Muscle layer of colon (tissue), 2 donors: ENCODE results near the gene BLOC1S3.

Source experiments
- H3K27ac ChIP-seq: one replicate; pipeline ENCODE4 v1.7.0; 2013; ENCODE audit warnings: low read depth, mild to moderate bottlenecking, low read length, moderate library complexity
- H3K27me3 ChIP-seq, 2 donors: one replicate each; pipeline ENCODE4 v1.7.0; 2013; ENCODE audit warnings: low read length in 2 of 2, mild to moderate bottlenecking in 2 of 2; ENCODE audit not compliant: insufficient read depth in 2 of 2, control insufficient read depth in 1 of 2
- H3K36me3 ChIP-seq: one replicate; pipeline ENCODE4 v1.7.0; 2013; ENCODE audit warnings: mild to moderate bottlenecking, low read length; ENCODE audit not compliant: insufficient read depth
- H3K4me1 ChIP-seq: one replicate; pipeline ENCODE4 v1.7.0; 2013; ENCODE audit warnings: mild to moderate bottlenecking, low read length; ENCODE audit not compliant: insufficient read depth
- H3K4me3 ChIP-seq, 2 donors: one replicate each; pipeline ENCODE4 v1.7.0; 2013; ENCODE audit warnings: low read length in 2 of 2, low read depth in 1 of 2, mild to moderate bottlenecking in 1 of 2, moderate library complexity in 1 of 2
- H3K9ac ChIP-seq: one replicate; pipeline ENCODE4 v1.7.0; 2013; ENCODE audit warnings: low read length
- H3K9me3 ChIP-seq: one replicate; pipeline ENCODE4 v1.7.0; 2013; ENCODE audit warnings: mild to moderate bottlenecking, low read length
- donor health status: abdominal sarcoma.
- donor health status: Adenocarcinoma of cecum.

BLOC1S3 gene

DNA sequence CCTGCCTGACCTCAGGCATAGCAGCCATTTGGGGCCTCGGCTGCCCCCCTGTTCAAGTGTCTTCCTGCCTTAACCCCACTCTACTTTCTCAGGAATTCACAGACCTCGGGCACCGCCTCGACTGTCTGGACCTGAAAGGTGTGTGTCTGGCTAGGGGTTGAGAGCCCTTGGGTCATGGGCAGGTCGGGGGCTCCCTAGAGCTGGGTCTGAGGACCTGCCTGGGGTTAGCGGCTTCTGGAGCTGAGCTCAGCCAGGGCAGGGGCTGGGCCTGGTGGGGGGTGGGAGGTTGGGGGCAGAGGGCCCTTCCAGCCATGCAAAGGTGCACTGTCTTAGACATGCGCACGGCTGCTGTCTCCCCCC, 38.5 kb upstream of the BLOC1S3 start:
- H3K9ac ChIP-seq: no peak overlapping the region
- no peaks in the 10 kb centered on the region for H3K9me3 ChIP-seq
- H3K4me1 ChIP-seq: peaks cover 16% of the 10 kb centered on the region
- no peak overlapping the region for H3K4me3 ChIP-seq
- peaks cover 9% of the 10 kb centered on the region for H3K36me3 ChIP-seq
- no peaks in the 10 kb centered on the region for H3K27me3 ChIP-seq
- H3K27ac ChIP-seq: no peak overlapping the region

DNA sequence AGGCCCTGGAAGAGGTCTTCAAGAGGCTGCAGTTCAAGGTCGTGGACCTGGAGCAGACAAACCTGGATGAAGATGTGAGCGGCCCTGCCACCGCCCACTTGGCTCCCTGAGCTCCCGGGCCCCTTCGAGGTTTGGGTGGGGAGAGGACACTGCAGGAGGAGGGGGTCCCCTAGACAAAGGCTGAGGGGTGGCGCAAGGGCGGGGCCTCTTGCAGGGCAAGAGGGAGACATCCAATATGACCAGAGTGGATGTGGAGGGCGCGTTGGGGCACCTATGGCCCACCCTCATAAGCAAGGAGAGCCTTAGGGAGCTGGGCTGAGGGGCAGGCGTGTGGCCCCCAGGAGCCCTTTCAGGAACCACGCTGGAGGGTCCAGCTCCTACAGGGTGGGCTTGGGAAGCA, 38.1 kb upstream of the BLOC1S3 start:
- H3K27ac ChIP-seq: no peak overlapping the region
- H3K9ac ChIP-seq: no peak overlapping the region
- H3K36me3 ChIP-seq: peaks cover 9% of the 10 kb centered on the region
- peaks cover 16% of the 10 kb centered on the region for H3K4me1 ChIP-seq
- no peak overlapping the region for H3K4me3 ChIP-seq
- H3K9me3 ChIP-seq: no peaks in the 10 kb centered on the region
- no peaks in the 10 kb centered on the region for H3K27me3 ChIP-seq

DNA sequence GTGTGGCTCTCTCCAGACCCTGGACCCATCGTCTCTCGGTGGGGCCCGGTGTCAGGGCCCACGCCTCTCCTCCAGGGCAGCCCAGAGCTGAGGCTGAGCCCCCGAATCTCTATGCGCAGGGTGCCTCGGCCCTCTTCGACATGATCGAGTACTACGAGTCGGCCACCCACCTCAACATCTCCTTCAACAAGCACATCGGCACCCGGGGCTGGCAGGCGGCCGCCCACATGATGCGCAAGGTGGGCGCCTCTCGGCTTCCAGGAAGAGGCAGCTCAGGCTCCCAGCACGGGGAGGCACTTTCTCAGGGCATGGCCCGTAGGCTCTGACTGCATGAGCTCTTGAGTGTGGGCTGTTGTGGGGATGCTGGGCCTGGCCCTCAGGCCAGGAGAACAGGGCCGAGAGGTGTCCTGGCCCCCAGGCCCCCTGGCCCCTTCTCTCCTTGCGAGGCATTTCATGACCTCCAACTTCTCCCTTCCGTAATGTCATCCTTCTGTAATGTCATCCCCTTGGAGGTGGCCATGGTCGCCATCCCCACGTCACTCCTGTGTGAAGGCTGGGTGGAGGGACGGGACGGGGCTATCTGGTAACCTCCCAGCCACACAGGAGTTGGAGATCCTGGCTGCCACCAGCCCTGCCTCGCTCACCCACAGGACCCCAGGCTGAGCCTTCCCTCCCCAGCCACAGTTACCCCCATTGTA, 37.2 kb upstream of the BLOC1S3 start:
- no peak overlapping the region for H3K27ac ChIP-seq
- no peak overlapping the region for H3K4me3 ChIP-seq
- no peaks in the 10 kb centered on the region for H3K27me3 ChIP-seq
- H3K4me1 ChIP-seq: peaks cover 11% of the 10 kb centered on the region
- peaks cover 9% of the 10 kb centered on the region for H3K36me3 ChIP-seq
- H3K9ac ChIP-seq: no peak overlapping the region
- no peaks in the 10 kb centered on the region for H3K9me3 ChIP-seq

- Histone ChIP-seq H3K27ac (no peak overlapping the region), H3K9ac (no peak overlapping the region), H3K4me1 (peaks cover 3% of the 10 kb centered on the region), H3K9me3 (no peaks in the 10 kb centered on the region), H3K4me3 (no peak overlapping the region), H3K36me3 (peaks cover 9% of the 10 kb centered on the region), H3K27me3 (no peaks in the 10 kb centered on the region)
Measured at GRCh38 chr19:45142016-45142725, 36.4 kb upstream of the BLOC1S3 start.

GRCh38 chr19:45142726-45143110, 35.9 kb upstream of the BLOC1S3 start:
- H3K4me1 ChIP-seq: no peaks in the 10 kb centered on the region
- no peak overlapping the region for H3K4me3 ChIP-seq
- H3K27me3 ChIP-seq: no peaks in the 10 kb centered on the region
- no peak overlapping the region for H3K9ac ChIP-seq
- peaks cover 9% of the 10 kb centered on the region for H3K36me3 ChIP-seq
- no peaks in the 10 kb centered on the region for H3K9me3 ChIP-seq
- no peak overlapping the region for H3K27ac ChIP-seq

DNA sequence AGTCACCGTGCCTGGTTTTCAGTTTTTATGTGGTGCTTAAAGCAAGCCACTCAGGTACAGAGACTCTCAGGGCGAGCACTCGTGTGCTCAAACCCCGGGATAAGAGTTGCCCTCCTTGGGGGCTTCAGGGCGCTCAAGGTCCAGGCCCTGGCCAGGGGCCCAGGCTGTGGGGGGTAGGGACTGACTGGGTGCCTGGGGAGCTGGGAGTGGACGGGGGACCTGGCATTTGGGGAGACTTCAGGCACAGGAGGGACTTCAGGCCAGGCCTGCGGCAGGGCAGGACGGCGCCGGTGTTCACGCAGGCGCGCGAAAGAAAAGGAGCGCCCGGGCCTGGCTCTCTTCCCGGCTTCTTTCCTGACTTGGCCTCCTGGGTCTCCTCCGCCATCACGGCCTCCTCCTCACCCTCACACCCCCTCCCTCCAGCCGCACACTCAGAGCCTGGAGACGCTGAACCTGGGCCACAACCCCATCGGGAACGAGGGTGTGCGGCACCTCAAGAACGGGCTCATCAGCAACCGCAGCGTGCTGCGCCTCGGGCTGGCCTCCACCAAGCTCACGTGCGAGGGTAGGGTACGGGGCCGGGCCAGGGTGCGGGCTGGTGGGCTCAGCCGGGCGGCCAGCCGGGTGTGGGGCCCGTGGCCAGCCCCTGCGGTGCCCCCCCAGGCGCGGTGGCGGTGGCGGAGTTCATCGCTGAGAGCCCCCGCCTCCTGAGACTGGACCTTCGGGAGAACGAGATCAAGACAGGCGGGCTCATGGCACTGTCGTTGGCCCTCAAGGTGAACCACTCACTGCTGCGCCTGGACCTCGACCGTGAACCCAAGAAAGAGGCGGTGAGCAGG, 33.9 kb upstream of the BLOC1S3 start:
- Histone ChIP-seq H3K4me1 (no peaks in the 10 kb centered on the region), H3K9ac (no peak overlapping the region), H3K27me3 (peaks cover 0 to 5% of the 10 kb centered on the region in 2 donors), H3K36me3 (peaks cover 9% of the 10 kb centered on the region), H3K27ac (no peak overlapping the region), H3K4me3 (no peak overlapping the region), H3K9me3 (no peaks in the 10 kb centered on the region)

DNA sequence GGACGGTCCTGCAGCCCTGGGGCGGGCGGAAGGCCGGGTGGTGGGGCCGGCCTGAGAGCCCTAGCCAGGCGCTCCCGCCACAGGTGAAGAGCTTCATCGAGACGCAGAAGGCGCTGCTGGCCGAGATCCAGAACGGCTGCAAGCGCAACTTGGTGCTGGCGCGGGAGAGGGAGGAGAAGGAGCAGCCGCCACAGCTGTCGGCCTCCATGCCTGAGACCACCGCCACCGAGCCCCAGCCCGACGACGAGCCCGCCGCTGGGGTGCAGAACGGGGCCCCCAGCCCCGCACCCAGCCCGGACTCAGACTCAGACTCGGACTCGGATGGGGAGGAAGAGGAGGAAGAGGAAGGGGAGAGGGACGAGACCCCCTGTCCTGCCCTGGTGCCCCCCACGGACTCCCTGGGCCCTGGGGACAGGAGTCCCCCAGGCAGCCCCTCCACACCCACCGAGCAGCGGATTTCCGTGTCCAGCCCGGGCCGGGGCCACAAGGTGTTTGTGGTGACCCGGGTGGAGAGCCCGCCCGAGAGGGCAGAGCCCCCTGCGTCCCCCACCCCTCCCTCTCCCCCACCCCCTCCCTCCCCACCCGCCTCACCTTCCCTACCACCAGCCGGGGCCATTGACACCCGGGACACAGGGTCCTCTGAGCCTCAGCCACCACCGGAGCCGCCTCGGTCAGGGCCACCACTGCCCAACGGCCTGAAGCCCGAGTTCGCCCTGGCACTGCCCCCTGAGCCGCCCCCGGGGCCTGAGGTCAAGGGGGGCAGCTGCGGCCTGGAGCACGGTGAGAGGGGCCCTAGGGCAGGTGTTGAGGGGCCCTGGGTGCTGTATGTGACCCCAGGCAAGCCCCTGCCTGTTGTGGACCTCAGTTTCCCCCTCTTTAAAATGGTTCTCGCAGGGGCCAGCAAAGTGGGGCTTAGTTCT, 33.1 kb upstream of the BLOC1S3 start:
- Histone ChIP-seq H3K27me3 (peaks cover 1 to 6% of the 10 kb centered on the region in 2 donors), H3K27ac (no peak overlapping the region), H3K36me3 (peaks cover 9% of the 10 kb centered on the region), H3K9ac (no peak overlapping the region), H3K9me3 (no peaks in the 10 kb centered on the region), H3K4me1 (no peaks in the 10 kb centered on the region), H3K4me3 (no peak overlapping the region)

GRCh38 chr19:45146251-45146650, 32.3 kb upstream of the BLOC1S3 start:
- Histone ChIP-seq H3K9me3 (no peaks in the 10 kb centered on the region), H3K27me3 (peaks cover 9 to 13% of the 10 kb centered on the region in 2 donors), H3K27ac (no peak overlapping the region), H3K9ac (no peak overlapping the region), H3K36me3 (peaks cover 9% of the 10 kb centered on the region), H3K4me3 (no peak overlapping the region), H3K4me1 (no peaks in the 10 kb centered on the region)

DNA sequence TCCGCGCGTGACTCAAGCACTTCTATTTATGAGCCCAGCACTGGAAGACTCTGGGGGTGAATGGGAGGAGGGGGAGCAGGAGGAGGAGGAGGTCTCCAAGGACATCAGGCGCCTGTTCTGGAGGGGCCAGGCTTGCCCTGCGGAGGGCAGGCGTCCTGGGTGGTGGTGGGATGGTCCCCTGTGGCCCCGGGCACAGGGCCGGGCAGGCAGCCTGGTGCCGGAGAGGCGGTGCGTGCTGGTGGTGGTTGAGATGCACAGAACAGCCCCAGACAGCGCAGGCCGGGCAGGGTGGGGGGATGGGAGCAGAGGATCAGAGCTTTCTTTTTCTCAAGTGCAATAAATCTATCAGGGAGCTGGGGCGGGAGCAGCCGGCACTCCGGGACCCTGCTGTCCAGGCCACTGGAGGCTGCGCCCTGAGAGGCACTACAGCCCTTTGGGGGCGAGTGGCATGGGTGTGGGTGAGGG, 31.8 kb upstream of the BLOC1S3 start:
- no peaks in the 10 kb centered on the region for H3K9me3 ChIP-seq
- peaks cover 9% of the 10 kb centered on the region for H3K36me3 ChIP-seq
- no peak overlapping the region for H3K27ac ChIP-seq
- H3K27me3 ChIP-seq: peaks cover 14 to 18% of the 10 kb centered on the region in 2 donors
- no peaks in the 10 kb centered on the region for H3K4me1 ChIP-seq
- no peak overlapping the region for H3K4me3 ChIP-seq
- H3K9ac ChIP-seq: no peak overlapping the region

DNA sequence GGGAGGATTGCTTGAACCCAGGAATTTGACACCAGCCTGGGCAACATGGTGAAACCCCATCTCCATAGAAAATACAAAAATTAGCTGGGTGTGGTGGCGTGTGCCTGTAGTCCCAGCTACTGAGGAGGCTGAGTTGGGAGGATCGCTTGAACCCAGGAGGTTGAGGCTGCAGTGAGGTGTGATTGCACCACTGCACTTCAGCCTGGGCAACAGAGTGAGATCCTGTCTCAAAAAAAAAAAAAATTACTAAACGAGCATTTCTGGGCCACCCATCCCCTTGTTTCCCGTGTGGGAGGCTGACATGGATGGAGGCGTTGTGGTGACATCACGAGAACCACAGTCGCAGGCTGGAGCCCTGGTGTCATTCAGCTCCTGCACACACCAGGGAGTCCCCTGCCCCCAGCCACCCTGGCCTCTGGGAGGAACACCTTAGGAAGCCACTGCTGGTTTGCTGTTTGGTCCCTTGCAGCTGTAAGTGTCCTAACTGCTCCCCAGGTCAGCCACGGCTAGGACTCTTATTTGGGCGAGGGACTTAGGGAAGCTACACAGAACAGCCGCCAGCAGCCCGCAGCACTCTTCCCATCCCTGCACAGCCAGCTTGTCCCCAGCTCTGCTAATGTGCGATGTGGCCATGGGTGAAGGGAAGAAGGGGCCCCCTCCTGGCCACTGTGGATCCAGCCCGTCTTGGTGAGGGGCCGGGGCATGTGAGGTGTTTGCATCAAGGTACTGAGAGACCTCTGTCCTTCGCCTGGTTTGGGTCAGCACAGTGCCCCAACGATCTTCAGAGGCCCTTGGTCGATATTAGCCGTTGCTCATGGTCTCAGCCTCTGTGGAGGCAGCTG, 30.5 kb upstream of the BLOC1S3 start:
- H3K27me3 ChIP-seq: peaks cover 23 to 31% of the 10 kb centered on the region in 2 donors
- H3K9me3 ChIP-seq: no peaks in the 10 kb centered on the region
- H3K9ac ChIP-seq: no peak overlapping the region
- no peak overlapping the region for H3K27ac ChIP-seq
- H3K4me3 ChIP-seq: no peak overlapping the region
- H3K36me3 ChIP-seq: peaks cover 6% of the 10 kb centered on the region
- peaks cover 3% of the 10 kb centered on the region for H3K4me1 ChIP-seq
